ENCODE data around the gene BCAR3. TPM values are rescaled to one million over a fixed set of nuclear protein-coding genes. Genes with fewer than 3 reads are reported as not detected.

Gene BCAR3
- total RNA-seq, 2 donors from 2014 or later = 45.2 to 47.7 TPM

DNA sequence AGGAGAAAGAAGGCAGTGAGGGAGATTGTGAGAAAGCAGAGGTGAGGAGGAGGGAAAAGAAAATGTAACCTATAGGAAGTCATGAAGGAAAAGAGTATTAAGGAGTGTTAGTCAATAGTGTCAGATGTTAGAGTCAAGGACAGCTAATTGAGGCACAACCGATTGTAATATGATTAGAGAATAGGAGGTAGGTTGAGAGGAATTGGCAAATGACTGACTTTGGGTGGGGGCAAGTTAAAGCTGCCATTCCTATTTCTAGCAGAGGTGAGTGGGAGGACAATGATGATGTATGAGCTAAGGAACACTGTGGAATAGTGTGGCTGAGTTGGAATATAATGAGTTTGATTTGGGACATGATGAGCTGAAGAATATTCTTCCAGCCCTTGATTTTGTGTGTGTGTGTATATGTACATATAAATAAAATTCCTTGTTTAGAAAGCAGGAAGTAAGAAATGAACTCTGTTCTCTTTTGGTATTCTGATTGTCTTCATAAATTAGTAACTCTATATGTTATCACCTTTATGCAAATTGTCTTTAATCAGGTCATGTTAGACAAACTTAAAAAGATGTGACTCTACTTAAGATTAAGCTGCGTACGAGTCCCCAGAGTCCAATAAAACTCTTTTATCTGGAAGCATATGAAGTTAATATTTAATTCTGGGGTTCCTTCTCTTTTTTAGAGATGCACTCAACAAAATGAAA lies 135.3 kb downstream of the BCAR3 start:
- intact Hi-C loops (cut with DNase I) = no loop called here

DNA sequence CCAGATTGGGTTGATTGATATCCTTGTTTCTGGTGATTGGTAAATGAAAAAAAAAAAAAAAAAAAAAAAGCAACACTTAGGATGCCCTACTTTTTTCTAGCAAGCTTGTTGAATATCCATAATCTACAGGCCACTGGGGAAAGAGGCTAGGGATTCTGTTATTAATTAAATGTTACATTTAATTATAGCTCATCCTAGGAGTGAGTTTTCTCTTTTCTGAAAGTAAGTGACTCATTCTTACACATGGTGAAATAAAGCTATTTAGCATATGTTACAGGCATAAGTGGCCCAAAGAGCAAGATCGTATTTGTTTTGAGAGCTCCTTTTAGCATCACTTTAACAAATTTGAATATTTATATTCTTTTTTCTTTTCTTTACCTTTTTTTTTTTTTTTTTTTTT lies 139.2 kb downstream of the BCAR3 start:
- H3K36me3 ChIP-seq = no peaks in the 10 kb centered on the region
- no peak overlapping the region for H3K27ac ChIP-seq
- intact Hi-C loops (cut with DNase I) = no loop called here
- no peaks in the 10 kb centered on the region for H3K4me1 ChIP-seq
- H3K9ac ChIP-seq (ENCODE audit: low read depth in 2 of 2, low read length in 2 of 2) = no peak overlapping the region
- H3K27me3 ChIP-seq = no peaks in the 10 kb centered on the region
- TF ChIP-seq, protein P1, sequence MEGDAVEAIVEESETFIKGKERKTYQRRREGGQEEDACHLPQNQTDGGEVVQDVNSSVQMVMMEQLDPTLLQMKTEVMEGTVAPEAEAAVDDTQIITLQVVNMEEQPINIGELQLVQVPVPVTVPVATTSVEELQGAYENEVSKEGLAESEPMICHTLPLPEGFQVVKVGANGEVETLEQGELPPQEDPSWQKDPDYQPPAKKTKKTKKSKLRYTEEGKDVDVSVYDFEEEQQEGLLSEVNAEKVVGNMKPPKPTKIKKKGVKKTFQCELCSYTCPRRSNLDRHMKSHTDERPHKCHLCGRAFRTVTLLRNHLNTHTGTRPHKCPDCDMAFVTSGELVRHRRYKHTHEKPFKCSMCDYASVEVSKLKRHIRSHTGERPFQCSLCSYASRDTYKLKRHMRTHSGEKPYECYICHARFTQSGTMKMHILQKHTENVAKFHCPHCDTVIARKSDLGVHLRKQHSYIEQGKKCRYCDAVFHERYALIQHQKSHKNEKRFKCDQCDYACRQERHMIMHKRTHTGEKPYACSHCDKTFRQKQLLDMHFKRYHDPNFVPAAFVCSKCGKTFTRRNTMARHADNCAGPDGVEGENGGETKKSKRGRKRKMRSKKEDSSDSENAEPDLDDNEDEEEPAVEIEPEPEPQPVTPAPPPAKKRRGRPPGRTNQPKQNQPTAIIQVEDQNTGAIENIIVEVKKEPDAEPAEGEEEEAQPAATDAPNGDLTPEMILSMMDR (IDR thresholded peaks at IDR 0.05) = no peak
- H3K4me3 ChIP-seq = no peak overlapping the region
- no peaks in the 10 kb centered on the region for H3K9me3 ChIP-seq
- no peak for DNase-seq

More for the DNA sequence above, 135.3 kb downstream of the BCAR3 start:
- Histone ChIP-seq H3K9ac (ENCODE audit: low read depth in 2 of 2, low read length in 2 of 2) (no peak overlapping the region), H3K27ac (no peak overlapping the region), H3K4me1 (no peaks in the 10 kb centered on the region), H3K9me3 (no peaks in the 10 kb centered on the region), H3K4me3 (no peak overlapping the region), H3K27me3 (no peaks in the 10 kb centered on the region), H3K36me3 (no peaks in the 10 kb centered on the region)
- TF ChIP-seq, protein P1 (IDR thresholded peaks at IDR 0.05) = no peak
- DNase-seq = no peak

DNA sequence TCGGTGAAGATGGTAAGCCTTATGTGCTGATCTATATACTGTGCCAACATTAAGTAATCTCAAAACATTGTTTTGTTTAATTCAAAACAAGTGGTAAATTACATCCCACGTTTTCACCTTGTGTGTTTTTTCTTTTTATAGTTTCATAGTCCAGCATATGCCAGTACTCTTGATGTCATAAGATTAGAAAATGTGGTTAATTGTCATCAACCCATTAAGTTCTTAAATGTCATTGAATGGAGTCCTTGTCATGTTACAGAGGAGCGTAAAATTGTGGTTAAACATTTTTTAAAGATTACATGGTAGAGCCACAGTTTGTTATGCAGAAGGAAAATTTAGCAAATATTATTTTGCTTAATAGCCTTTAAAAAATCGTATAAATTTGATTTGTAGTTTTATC lies 140.6 kb downstream of the BCAR3 start:
- Histone ChIP-seq H3K9ac (ENCODE audit: low read depth in 2 of 2, low read length in 2 of 2) (no peak overlapping the region), H3K36me3 (no peaks in the 10 kb centered on the region), H3K27me3 (no peaks in the 10 kb centered on the region), H3K4me3 (no peak overlapping the region), H3K27ac (no peak overlapping the region), H3K9me3 (no peaks in the 10 kb centered on the region), H3K4me1 (no peaks in the 10 kb centered on the region)
- TF ChIP-seq, protein P1 (IDR thresholded peaks at IDR 0.05) = no peak
- intact Hi-C loops (cut with DNase I) = no loop called here
- no peak for DNase-seq

DNA sequence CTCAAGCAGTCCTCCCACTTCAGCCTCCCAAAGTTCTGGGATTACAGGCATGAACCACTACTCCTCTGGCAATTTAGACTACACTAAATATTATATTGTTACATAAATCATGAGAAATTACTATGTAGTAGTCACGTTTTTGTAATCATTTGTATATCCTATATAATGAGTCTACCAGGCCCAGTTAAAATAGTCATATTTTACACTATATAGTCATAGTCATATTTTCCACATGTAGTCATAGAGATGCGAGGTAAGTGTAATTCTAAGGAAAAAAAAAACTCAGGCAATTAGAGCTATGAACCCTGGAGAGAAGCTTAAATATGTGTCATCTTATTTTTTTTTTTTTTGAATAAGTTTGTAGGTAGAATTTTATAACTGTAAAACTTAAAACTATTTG lies 143.7 kb downstream of the BCAR3 start:
- intact Hi-C loops (cut with DNase I) = no loop called here
- no peaks in the 10 kb centered on the region for H3K36me3 ChIP-seq
- no peaks in the 10 kb centered on the region for H3K4me1 ChIP-seq
- DNase-seq = no peak
- H3K9me3 ChIP-seq = no peaks in the 10 kb centered on the region
- no peak overlapping the region for H3K27ac ChIP-seq
- TF ChIP-seq, protein P1 (IDR thresholded peaks at IDR 0.05) = no peak
- H3K4me3 ChIP-seq = no peak overlapping the region
- no peaks in the 10 kb centered on the region for H3K27me3 ChIP-seq
- no peak overlapping the region for H3K9ac ChIP-seq (ENCODE audit: low read depth in 2 of 2, low read length in 2 of 2)

DNA sequence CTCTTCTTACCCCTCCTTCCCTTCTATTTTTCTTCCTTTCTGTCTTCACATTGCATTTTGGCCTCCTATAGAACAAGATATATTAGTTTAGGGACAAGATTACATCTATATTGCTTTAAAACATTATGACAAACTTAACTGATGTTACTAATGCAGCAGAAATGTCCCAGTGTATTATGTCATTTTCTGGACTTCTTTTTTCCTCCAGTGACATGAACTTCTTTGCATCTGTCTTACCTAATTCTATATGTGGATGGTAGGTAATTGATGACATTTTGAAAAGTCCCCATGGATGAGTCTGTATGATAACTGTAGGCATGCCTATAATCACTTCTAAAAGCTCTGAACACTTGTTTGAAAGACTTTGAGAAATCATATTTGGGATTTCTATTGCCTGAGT lies 144.2 kb downstream of the BCAR3 start:
- H3K4me3 ChIP-seq = no peak overlapping the region
- no peak overlapping the region for H3K9ac ChIP-seq (ENCODE audit: low read depth in 2 of 2, low read length in 2 of 2)
- H3K36me3 ChIP-seq = no peaks in the 10 kb centered on the region
- H3K9me3 ChIP-seq = no peaks in the 10 kb centered on the region
- DNase-seq = no peak
- no peak overlapping the region for H3K27ac ChIP-seq
- TF ChIP-seq, protein P1 (IDR thresholded peaks at IDR 0.05) = no peak
- no peaks in the 10 kb centered on the region for H3K4me1 ChIP-seq
- intact Hi-C loops (cut with DNase I) = no loop called here
- no peaks in the 10 kb centered on the region for H3K27me3 ChIP-seq
